Right atrium auricular region (tissue), 2 donors: ENCODE measurements around the gene OSTF1. TPM values are rescaled to one million over a fixed set of nuclear protein-coding genes. Genes with fewer than 3 reads are reported as not detected.

Experiments used
- DNase-seq: peaks from one replicate; pipeline ENCODE4 v3.0.0-alpha.2; 2019; ENCODE audit warnings: low spot score
- H3K27ac ChIP-seq, 2 donors: fragments of 200-600 bp; sonication (generic); 1 replicate in 1 of 2; 2 replicates in 1 of 2; pipeline ENCODE4 v1.5.1; 2016 to 2019
- H3K27me3 ChIP-seq, 2 donors: fragments of 200-600 bp; sonication (generic); one replicate each; pipeline versions ENCODE4 v1.5.1 to v1.6.0; 2017 to 2019
- H3K36me3 ChIP-seq: fragments of 200-600 bp; sonication (generic); one replicate; pipeline ENCODE4 v1.5.1; 2016
- H3K4me1 ChIP-seq, 2 donors: fragments of 200-600 bp; sonication (generic); one replicate each; pipeline versions ENCODE4 v1.5.1 to v1.6.0; 2017 to 2019
- H3K4me3 ChIP-seq, 2 donors: fragments of 200-600 bp; sonication (generic); 1 replicate in 1 of 2; 2 replicates in 1 of 2; pipeline ENCODE4 v1.5.1; 2017 to 2019; ENCODE audit warnings: mild to moderate bottlenecking in 1 of 2, moderate library complexity in 1 of 2
- H3K9me3 ChIP-seq, 2 donors: fragments of 200-600 bp; sonication (generic); one replicate each; pipeline ENCODE4 v1.5.1; 2019
- CTCF ChIP-seq, 2 donors: fragments of 200-600 bp; sonication (generic); IDR thresholded peaks; one replicate each; pipeline ENCODE4 v1.5.1; 2019; ENCODE audit warnings: antibody characterized with exemption in 2 of 2
- total RNA-seq, 2 donors: library from RNA; depleted of rRNA; stranded (reverse); fragments of >200 nt; gene quantifications; one replicate each; pipeline ENCODE4 v1.1.0, GENCODE V29; 2016

The OSTF1 gene
- total RNA-seq, 2 donors from 2014 or later: 14.5 to 17.7 TPM

DNA sequence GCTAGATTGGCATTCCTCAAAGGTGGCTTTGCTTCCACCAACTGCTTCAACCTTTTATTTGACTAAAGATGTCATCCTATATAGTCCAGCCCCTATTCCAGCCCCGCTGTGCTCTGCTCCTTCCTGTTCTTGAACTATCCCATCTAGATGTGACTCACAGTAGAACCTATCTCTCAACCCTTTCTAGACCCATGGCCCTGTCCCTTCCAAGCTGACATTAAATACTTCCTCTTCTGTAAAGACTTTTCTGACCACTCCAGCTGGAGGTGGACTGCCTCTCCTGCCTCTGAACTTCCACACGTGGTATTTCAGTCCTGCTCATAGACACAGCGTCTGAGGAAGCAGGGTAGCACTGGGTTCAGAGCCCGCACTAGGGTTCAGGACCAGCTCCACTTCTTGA, 32.4 kb downstream of the OSTF1 start:
- no peaks in the 10 kb centered on the region for H3K27me3 ChIP-seq
- no peak overlapping the region for H3K4me3 ChIP-seq
- no peak overlapping the region for H3K27ac ChIP-seq
- TF ChIP-seq CTCF (IDR thresholded peaks at IDR 0.05): no peak
- peaks cover 11% of the 10 kb centered on the region for H3K36me3 ChIP-seq
- peaks cover 0 to 9% of the 10 kb centered on the region in 2 donors for H3K4me1 ChIP-seq
- H3K9me3 ChIP-seq: no peaks in the 10 kb centered on the region
- no peak for DNase-seq

DNA sequence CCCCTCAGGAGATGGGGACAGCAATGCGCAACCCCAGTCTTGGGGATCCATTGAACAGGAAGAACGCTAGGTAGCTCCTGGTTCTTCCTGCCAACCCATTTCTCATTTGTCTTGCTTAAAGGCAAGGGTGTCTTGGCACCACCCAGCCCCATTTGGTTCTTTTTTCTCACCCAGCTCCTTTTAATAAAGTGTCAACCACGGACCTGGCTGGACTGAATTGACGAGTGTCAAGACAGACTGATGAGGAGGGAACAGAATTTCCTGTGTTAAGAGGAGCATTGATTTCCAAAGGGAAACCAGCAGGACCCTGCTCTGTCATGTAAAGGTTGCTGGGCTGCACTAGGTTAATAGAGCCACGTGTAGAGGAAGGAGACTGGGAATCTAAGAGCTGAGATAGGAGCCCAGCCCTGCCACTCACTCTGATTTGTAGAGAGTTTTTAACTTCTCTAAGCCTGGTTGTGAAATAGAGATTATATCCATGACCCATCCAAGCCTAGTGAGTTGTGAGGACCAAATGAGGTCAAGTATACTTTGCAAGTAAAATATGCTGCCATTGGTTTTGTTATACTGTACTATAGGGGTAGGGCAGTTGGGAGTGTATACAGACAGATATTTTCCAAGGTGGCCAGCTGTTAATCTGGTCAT, 33.7 kb downstream of the OSTF1 start:
- no peak overlapping the region for H3K27ac ChIP-seq
- H3K36me3 ChIP-seq: peaks cover 11% of the 10 kb centered on the region
- DNase-seq: no peak
- no peaks in the 10 kb centered on the region for H3K27me3 ChIP-seq
- no peak overlapping the region for H3K4me3 ChIP-seq
- no peak for TF ChIP-seq CTCF (IDR thresholded peaks at IDR 0.05)
- no peaks in the 10 kb centered on the region for H3K4me1 ChIP-seq
- no peaks in the 10 kb centered on the region for H3K9me3 ChIP-seq

GRCh38 chr9:75123696-75124095, 35.4 kb downstream of the OSTF1 start:
- no peak for TF ChIP-seq CTCF (IDR thresholded peaks at IDR 0.05)
- Histone ChIP-seq H3K4me3 (no peak overlapping the region), H3K27me3 (no peaks in the 10 kb centered on the region), H3K27ac (no peak overlapping the region), H3K9me3 (no peaks in the 10 kb centered on the region), H3K36me3 (peaks cover under 1% of the 10 kb centered on the region), H3K4me1 (no peaks in the 10 kb centered on the region)
- DNase-seq: no peak

- H3K27me3 ChIP-seq: no peaks in the 10 kb centered on the region
- TF ChIP-seq CTCF (IDR thresholded peaks at IDR 0.05): no peak
- no peak overlapping the region for H3K4me3 ChIP-seq
- no peaks in the 10 kb centered on the region for H3K9me3 ChIP-seq
- H3K4me1 ChIP-seq: no peaks in the 10 kb centered on the region
- no peak for DNase-seq
- H3K36me3 ChIP-seq: peaks cover 17% of the 10 kb centered on the region
- H3K27ac ChIP-seq: no peak overlapping the region
These were observed 40.2 kb downstream of the OSTF1 start for GRCh38 chr9:75128535-75128934.

- Histone ChIP-seq H3K36me3 (peaks cover 28% of the 10 kb centered on the region), H3K27ac (no peak overlapping the region), H3K4me1 (no peaks in the 10 kb centered on the region), H3K4me3 (no peak overlapping the region), H3K9me3 (no peaks in the 10 kb centered on the region), H3K27me3 (no peaks in the 10 kb centered on the region)
- no peak for TF ChIP-seq CTCF (IDR thresholded peaks at IDR 0.05)
- no peak for DNase-seq
These were observed 41.9 kb downstream of the OSTF1 start for GRCh38 chr9:75130172-75130571.

DNA sequence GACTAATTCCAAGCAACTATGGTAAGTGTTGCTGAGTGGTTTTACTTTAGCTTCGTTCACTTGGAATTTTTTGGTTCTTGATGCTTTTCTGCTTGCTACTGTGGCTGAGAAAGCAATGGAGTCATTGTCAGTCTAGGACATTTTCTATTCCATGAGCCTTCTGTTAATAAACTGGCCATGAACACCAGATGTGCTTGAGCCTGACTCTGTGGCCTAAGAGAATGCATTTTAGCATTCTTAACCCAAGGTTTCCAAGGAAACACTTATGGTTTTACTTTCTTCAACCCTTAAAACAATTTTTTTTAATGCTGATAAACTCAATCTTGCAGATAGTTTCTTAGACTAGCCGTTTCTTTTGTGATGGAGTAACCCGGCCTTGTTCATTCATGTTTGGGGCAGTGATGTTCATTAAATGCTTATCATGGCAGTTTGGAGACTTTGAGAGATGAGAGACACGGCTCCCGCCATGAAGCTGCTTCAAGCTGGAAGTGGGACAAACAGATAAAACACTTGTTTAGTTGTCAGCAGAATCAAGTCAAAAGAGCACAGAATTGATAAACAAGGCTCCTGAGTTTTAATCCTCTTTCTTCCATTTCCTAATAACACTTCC, 42.4 kb downstream of the OSTF1 start:
- H3K27ac ChIP-seq: no peak overlapping the region
- no peak overlapping the region for H3K4me3 ChIP-seq
- no peaks in the 10 kb centered on the region for H3K27me3 ChIP-seq
- peaks cover 28% of the 10 kb centered on the region for H3K36me3 ChIP-seq
- no peak for TF ChIP-seq CTCF (IDR thresholded peaks at IDR 0.05)
- no peaks in the 10 kb centered on the region for H3K9me3 ChIP-seq
- H3K4me1 ChIP-seq: no peaks in the 10 kb centered on the region
- DNase-seq: no peak
